Neuronal stem cell (in vitro differentiated cells): ENCODE results near the gene MTMR1.

Experiments used
- DNase-seq: peaks from one replicate; pipeline ENCODE4 v3.0.0-alpha.2; 2013; ENCODE audit warnings: low spot score
- H2AFZ ChIP-seq: one replicate; pipeline ENCODE4 v1.6.1; 2013; ENCODE audit warnings: mild to moderate bottlenecking, low read length, inconsistent platforms
- H2AK5ac ChIP-seq: 2 replicates; pipeline ENCODE4 v1.6.1; 2013; ENCODE audit warnings: low read depth, mild to moderate bottlenecking, inconsistent platforms, low read length, moderate library complexity, mixed read lengths
- H2BK120ac ChIP-seq: 2 replicates; pipeline ENCODE4 v1.6.1; 2013; ENCODE audit warnings: low read depth, mild to moderate bottlenecking, inconsistent platforms, low read length, moderate library complexity, mixed read lengths
- H2BK12ac ChIP-seq: one replicate; pipeline ENCODE4 v1.6.1; 2013; ENCODE audit warnings: low read length, inconsistent platforms
- H2BK15ac ChIP-seq: 2 replicates; pipeline ENCODE4 v1.6.1; 2013; ENCODE audit warnings: mild to moderate bottlenecking, low read length, inconsistent platforms, mixed read lengths
- H2BK5ac ChIP-seq: one replicate; pipeline ENCODE4 v1.6.1; 2013; ENCODE audit warnings: inconsistent platforms, mild to moderate bottlenecking, low read length, moderate library complexity
- H3K14ac ChIP-seq: one replicate; pipeline ENCODE4 v1.6.1; 2013; ENCODE audit warnings: low read length, inconsistent platforms
- H3K18ac ChIP-seq: 2 replicates; pipeline ENCODE4 v1.6.1; 2013; ENCODE audit warnings: low read length, inconsistent platforms
- H3K23ac ChIP-seq: 2 replicates; pipeline ENCODE4 v1.6.1; 2013; ENCODE audit warnings: low read depth, mild to moderate bottlenecking, mixed read lengths, low read length, inconsistent platforms; ENCODE audit not compliant: poor library complexity
- H3K27ac ChIP-seq: replicated peaks from 3 replicates; pipeline ENCODE4 v1.5.1; 2013; ENCODE audit warnings: low read length, inconsistent platforms
- H3K27me3 ChIP-seq, 3 experiments: 2 replicates each; pipeline ENCODE4 v1.6.1; 2013; ENCODE audit warnings: low read length in 3 of 3, mild to moderate bottlenecking in 2 of 3, inconsistent platforms in 1 of 3, low read depth in 1 of 3, mixed read lengths in 1 of 3, moderate library complexity in 1 of 3; ENCODE audit not compliant: control insufficient read depth in 3 of 3, insufficient read depth in 3 of 3
- H3K36me3 ChIP-seq, 2 donors: replicated peaks in 1 of 2; 2 replicates each; pipeline ENCODE4 v1.6.1; 2013; ENCODE audit warnings: low read length in 2 of 2; ENCODE audit not compliant: control insufficient read depth in 2 of 2, insufficient read depth in 2 of 2
- H3K4ac ChIP-seq: 2 replicates; pipeline ENCODE4 v1.6.1; 2013; ENCODE audit warnings: inconsistent platforms, mild to moderate bottlenecking, low read length, moderate library complexity
- H3K4me1 ChIP-seq, 2 donors: 1 replicate in 1 of 2; 2 replicates in 1 of 2; pipeline ENCODE4 v1.6.1; 2013; ENCODE audit warnings: low read length in 2 of 2, low read depth in 1 of 2; ENCODE audit not compliant: control insufficient read depth in 2 of 2, insufficient read depth in 1 of 2
- H3K4me2 ChIP-seq: one replicate; pipeline ENCODE4 v1.6.1; 2013; ENCODE audit warnings: mild to moderate bottlenecking, low read length, inconsistent platforms; ENCODE audit not compliant: insufficient read depth, poor library complexity, severe bottlenecking
- H3K4me3 ChIP-seq, 2 donors: 2 replicates each; pipeline ENCODE4 v1.5.1; 2013; ENCODE audit warnings: low read length in 2 of 2, mild to moderate bottlenecking in 2 of 2, inconsistent platforms in 1 of 2, moderate library complexity in 1 of 2
- H3K79me1 ChIP-seq: one replicate; pipeline ENCODE4 v1.6.1; 2013; ENCODE audit warnings: low read depth, mild to moderate bottlenecking, inconsistent platforms, low read length, moderate library complexity
- H3K9ac ChIP-seq: one replicate; pipeline ENCODE4 v1.6.1; 2013; ENCODE audit warnings: mild to moderate bottlenecking, low read depth, low read length, inconsistent platforms; ENCODE audit not compliant: poor library complexity
- H3K9me3 ChIP-seq, 2 donors: replicated peaks in 1 of 2; 2 replicates each; pipeline versions ENCODE3 to v1.6.1; 2013; ENCODE audit warnings: low read length in 2 of 2, mild to moderate bottlenecking in 2 of 2, inconsistent platforms in 1 of 2, low read depth in 1 of 2, mixed read lengths in 1 of 2, moderate library complexity in 1 of 2; ENCODE audit not compliant: control insufficient read depth in 2 of 2, insufficient read depth in 1 of 2
- H4K8ac ChIP-seq: one replicate; pipeline ENCODE4 v1.6.1; 2013; ENCODE audit warnings: low read depth, mild to moderate bottlenecking, inconsistent platforms, low read length, moderate library complexity
- H4K91ac ChIP-seq: one replicate; pipeline ENCODE4 v1.6.1; 2013; ENCODE audit warnings: low read length, low read depth, mild to moderate bottlenecking, inconsistent platforms; ENCODE audit not compliant: poor library complexity
- WGBS, 2 donors: extraction: QIAGEN DNeasy Blood & Tissue Kit; methylation state at CpG; one replicate each; pipeline ENCODE4 v1.1.7; 2013; ENCODE audit warnings: missing lambda C conversion rate in 2 of 2, mixed read lengths in 1 of 2; ENCODE audit not compliant: insufficient read length in 2 of 2, insufficient replicate concordance in 1 of 2; ENCODE audit errors: extremely low coverage in 2 of 2; 5-methylcytosine and 5-hydroxymethylcytosine counted together

MTMR1 gene

GRCh38 chrX:150761176-150761818 lies 68.1 kb downstream of the MTMR1 start:
- Histone ChIP-seq H2BK120ac (no peak overlapping the region), H3K23ac (no peak overlapping the region), H3K36me3 (peaks cover 0 to 12% of the 10 kb centered on the region in 2 donors), H4K8ac (no peak overlapping the region), H3K4me2 (no peak overlapping the region), H3K4ac (no peak overlapping the region), H3K4me3 (no peak overlapping the region), H3K14ac (no peak overlapping the region), H2BK5ac (no peak overlapping the region), H3K9me3 (no peaks in the 10 kb centered on the region), H3K9ac (no peak overlapping the region), H2AFZ (no peak overlapping the region), H4K91ac (no peak overlapping the region), H2BK12ac (no peak overlapping the region), H3K4me1 (peaks cover 0 to 2% of the 10 kb centered on the region in 2 donors), H3K27me3 (peaks cover 0 to 18% (median 0%) of the 10 kb centered on the region in 3 experiments), H2BK15ac (no peak overlapping the region), H3K27ac (no peak overlapping the region), H3K79me1 (no peaks in the 10 kb centered on the region), H2AK5ac (no peak overlapping the region), H3K18ac (no peak overlapping the region)
- WGBS, 2 donors = no CpG with 5 or more reads among the region's 7 CpGs
- no peak for DNase-seq

- H2BK15ac ChIP-seq = no peak overlapping the region
- no CpG with 5 or more reads among the region's 8 CpGs for WGBS, 2 donors
- DNase-seq = no peak
- no peak overlapping the region for H2BK5ac ChIP-seq
- H2BK12ac ChIP-seq = no peak overlapping the region
- no peak overlapping the region for H3K14ac ChIP-seq
- H4K91ac ChIP-seq = no peak overlapping the region
- H3K27ac ChIP-seq = no peak overlapping the region
- no peak overlapping the region for H3K4me2 ChIP-seq
- no peak overlapping the region for H3K18ac ChIP-seq
- H2AK5ac ChIP-seq = no peak overlapping the region
- H3K4me3 ChIP-seq = no peak overlapping the region
- no peak overlapping the region for H3K23ac ChIP-seq
- no peak overlapping the region for H3K4ac ChIP-seq
- H2BK120ac ChIP-seq = no peak overlapping the region
- H4K8ac ChIP-seq = no peak overlapping the region
- H3K9me3 ChIP-seq = no peaks in the 10 kb centered on the region
- peaks cover 0 to 11% of the 10 kb centered on the region in 2 donors for H3K36me3 ChIP-seq
- peaks cover 0 to 2% of the 10 kb centered on the region in 2 donors for H3K4me1 ChIP-seq
- H3K79me1 ChIP-seq = no peaks in the 10 kb centered on the region
- no peak overlapping the region for H2AFZ ChIP-seq
- H3K27me3 ChIP-seq = peaks cover 0 to 18% (median 0%) of the 10 kb centered on the region in 3 experiments
- H3K9ac ChIP-seq = no peak overlapping the region
Observed at GRCh38 chrX:150761819-150762216, 68.6 kb downstream of the MTMR1 start.

DNA sequence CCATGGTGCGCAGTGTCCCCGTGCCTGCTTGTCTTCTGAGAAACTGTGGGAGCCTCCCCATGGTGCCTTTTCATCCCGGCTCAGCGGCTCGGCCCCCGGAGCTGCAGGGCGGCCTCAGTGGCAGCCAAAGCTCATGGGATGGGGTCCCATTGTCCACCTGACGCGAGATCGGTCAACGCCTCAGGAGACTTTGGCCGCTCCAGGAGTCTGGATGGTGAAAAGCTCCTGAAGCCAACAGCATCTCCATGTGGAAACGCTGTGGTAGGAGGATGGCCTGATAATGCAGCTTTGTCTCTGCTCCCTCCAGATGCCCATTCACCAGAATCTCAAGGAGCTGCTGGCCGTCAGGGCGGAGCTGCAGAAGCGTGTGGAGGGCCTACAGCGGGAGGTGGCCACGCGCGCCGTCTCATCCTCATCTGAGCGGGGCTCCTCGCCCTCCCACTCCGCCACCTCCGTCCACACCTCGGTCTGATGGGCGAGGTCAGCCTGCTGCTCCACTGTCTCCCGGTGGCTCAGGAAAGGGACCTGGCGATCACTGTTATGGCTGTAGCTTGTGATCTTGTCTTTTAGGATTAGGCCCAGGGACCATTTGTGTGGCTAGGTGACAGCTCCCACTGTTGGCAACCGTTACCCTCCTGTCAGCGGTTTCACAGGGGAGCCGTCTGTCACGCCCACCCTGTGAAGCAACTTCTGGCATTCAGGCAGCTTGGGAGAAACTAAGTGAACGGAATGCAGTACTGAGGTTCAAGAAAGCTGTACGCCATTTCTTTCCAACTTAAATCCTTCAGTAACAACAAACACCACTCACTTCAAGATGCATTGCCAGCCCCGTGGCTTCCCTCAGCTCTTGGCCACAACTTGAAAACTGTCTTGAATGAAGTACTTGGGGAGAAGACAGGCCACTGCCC lies 69.3 kb downstream of the MTMR1 start:
- Histone ChIP-seq H3K9ac (no peak overlapping the region), H3K27me3 (peaks cover 0 to 18% (median 0%) of the 10 kb centered on the region in 3 experiments), H3K23ac (no peak overlapping the region), H4K91ac (no peak overlapping the region), H3K4me1 (peaks cover 0 to 2% of the 10 kb centered on the region in 2 donors), H2BK15ac (no peak overlapping the region), H3K4me3 (no peak overlapping the region), H2AFZ (no peak overlapping the region), H2BK120ac (no peak overlapping the region), H4K8ac (no peak overlapping the region), H2AK5ac (no peak overlapping the region), H3K4me2 (no peak overlapping the region), H2BK12ac (no peak overlapping the region), H3K79me1 (no peaks in the 10 kb centered on the region), H3K18ac (no peak overlapping the region), H3K36me3 (peaks cover 0 to 13% of the 10 kb centered on the region in 2 donors), H3K4ac (no peak overlapping the region), H3K9me3 (no peaks in the 10 kb centered on the region), H3K27ac (no peak overlapping the region), H3K14ac (no peak overlapping the region), H2BK5ac (no peak overlapping the region)
- no peak for DNase-seq
- WGBS, 2 donors = no CpG with 5 or more reads among the region's 36 CpGs

DNA sequence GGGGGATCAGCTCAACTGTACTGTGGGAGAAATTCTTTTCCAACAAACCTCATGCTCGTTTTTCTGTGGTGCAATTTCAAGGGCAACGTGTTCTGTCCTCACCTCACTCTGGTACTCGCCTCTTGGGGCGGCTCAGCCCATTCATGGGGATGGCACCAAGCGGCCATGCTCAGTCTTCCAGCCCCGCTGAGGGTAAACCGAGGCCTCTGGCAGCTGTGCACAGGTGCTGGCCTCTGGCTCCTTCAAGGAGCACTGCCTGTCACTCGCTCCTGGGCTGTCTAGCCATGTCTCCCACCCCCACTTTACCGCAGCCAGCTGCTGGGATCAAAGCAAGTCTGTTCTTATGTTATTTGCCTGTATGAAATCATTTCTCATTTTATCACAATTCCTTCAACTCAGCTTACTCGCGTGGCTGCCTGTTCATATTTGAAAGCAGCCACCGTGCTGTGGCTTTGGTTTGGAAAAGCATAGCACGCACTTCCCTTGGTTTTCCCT lies 70.2 kb downstream of the MTMR1 start:
- Histone ChIP-seq H3K9me3 (no peaks in the 10 kb centered on the region), H2AFZ (no peak overlapping the region), H2BK5ac (no peak overlapping the region), H2BK12ac (no peak overlapping the region), H2AK5ac (no peak overlapping the region), H3K18ac (no peak overlapping the region), H2BK15ac (no peak overlapping the region), H3K23ac (no peak overlapping the region), H3K14ac (no peak overlapping the region), H3K4ac (no peak overlapping the region), H3K36me3 (peaks cover 0 to 13% of the 10 kb centered on the region in 2 donors), H4K8ac (no peak overlapping the region), H3K79me1 (no peaks in the 10 kb centered on the region), H3K27ac (no peak overlapping the region), H3K4me2 (no peak overlapping the region), H4K91ac (no peak overlapping the region), H3K9ac (no peak overlapping the region), H3K27me3 (peaks cover 0 to 18% (median 0%) of the 10 kb centered on the region in 3 experiments), H3K4me3 (no peak overlapping the region), H2BK120ac (no peak overlapping the region), H3K4me1 (peaks cover 0 to 2% of the 10 kb centered on the region in 2 donors)
- DNase-seq = no peak
- WGBS, 2 donors = no CpG with 5 or more reads among the region's 13 CpGs
